Measurements from ENCODE around the gene OR2V1.

Gene OR2V1

GRCh38 chr5:181092428-181092827, 38.5 kb downstream of the OR2V1 start:
- no peak for TF ChIP-seq CTCF (IDR thresholded peaks at IDR 0.05; ENCODE audit: extremely low read depth, missing control alignments)
- DNase-seq (ENCODE audit: low spot score): no peak

GRCh38 chr5:181088289-181088688, 42.7 kb downstream of the OR2V1 start:
- TF ChIP-seq CTCF (IDR thresholded peaks at IDR 0.05; ENCODE audit: extremely low read depth, missing control alignments): no peak
- DNase-seq (ENCODE audit: low spot score): no peak

GRCh38 chr5:181087309-181087708, 43.7 kb downstream of the OR2V1 start:
- DNase-seq (ENCODE audit: low spot score): no peak
- no peak for TF ChIP-seq CTCF (IDR thresholded peaks at IDR 0.05; ENCODE audit: extremely low read depth, missing control alignments)

- no peak for DNase-seq (ENCODE audit: low spot score)
- TF ChIP-seq CTCF (IDR thresholded peaks at IDR 0.05; ENCODE audit: extremely low read depth, missing control alignments): no peak
Measured at GRCh38 chr5:181086884-181087205, 44.1 kb downstream of the OR2V1 start.

- TF ChIP-seq CTCF (IDR thresholded peaks at IDR 0.05; ENCODE audit: extremely low read depth, missing control alignments): no peak
- no peak for DNase-seq (ENCODE audit: low spot score)
Measured at GRCh38 chr5:181086026-181086883, 44.7 kb downstream of the OR2V1 start.

- TF ChIP-seq CTCF (IDR thresholded peaks at IDR 0.05; ENCODE audit: extremely low read depth, missing control alignments): no peak
- DNase-seq (ENCODE audit: low spot score): no peak
Measured at GRCh38 chr5:181084621-181085195, 46.3 kb downstream of the OR2V1 start.

- no peak for DNase-seq (ENCODE audit: low spot score)
Measured at GRCh38 chr5:181081989-181082388, 49.0 kb downstream of the OR2V1 start.

More at GRCh38 chr5:181081989-181082388, 49.0 kb downstream of the OR2V1 start:
- TF ChIP-seq CTCF (IDR thresholded peaks at IDR 0.05; ENCODE audit: extremely low read depth, missing control alignments): no peak

All from GM20000 (cell line).